Measurements from ENCODE around the gene RHOH. TPM values are rescaled to one million over a fixed set of nuclear protein-coding genes. Genes with fewer than 3 reads are reported as not detected.

Gene RHOH
- total RNA-seq, 1 experiment from 2014 or later = not detected

DNA sequence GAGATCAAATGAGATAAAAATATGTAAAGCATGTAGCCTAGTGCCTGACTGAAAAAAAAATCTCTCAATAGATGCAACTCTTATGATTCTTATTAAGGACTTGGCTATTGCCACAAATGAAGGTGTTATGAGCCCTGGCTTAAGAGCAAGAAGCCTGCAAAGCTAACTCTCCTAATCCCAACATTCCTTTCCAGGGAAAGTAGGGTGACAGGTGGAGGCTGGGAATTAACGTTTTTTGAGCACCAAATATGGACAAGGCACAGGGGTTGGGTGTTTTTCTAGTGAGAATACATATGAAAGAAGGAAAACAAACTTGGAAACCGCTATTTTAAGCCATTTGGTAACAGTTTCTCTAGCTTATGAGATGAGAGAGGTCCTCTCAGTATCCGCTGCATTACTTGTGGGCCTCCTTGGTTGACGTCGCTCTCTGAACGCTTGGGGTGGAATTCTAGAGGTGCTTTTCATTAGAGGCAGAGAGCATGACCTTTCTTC is 2.4 kb downstream of the RHOH start:
- DNase-seq (ENCODE audit: low read depth, low spot score) = no peak
- in situ Hi-C loops (cut with HindIII; ENCODE audit: low pct_unique_long_range_greater_than_20kb, low sequenced_read_pairs) = no loop called here

DNA sequence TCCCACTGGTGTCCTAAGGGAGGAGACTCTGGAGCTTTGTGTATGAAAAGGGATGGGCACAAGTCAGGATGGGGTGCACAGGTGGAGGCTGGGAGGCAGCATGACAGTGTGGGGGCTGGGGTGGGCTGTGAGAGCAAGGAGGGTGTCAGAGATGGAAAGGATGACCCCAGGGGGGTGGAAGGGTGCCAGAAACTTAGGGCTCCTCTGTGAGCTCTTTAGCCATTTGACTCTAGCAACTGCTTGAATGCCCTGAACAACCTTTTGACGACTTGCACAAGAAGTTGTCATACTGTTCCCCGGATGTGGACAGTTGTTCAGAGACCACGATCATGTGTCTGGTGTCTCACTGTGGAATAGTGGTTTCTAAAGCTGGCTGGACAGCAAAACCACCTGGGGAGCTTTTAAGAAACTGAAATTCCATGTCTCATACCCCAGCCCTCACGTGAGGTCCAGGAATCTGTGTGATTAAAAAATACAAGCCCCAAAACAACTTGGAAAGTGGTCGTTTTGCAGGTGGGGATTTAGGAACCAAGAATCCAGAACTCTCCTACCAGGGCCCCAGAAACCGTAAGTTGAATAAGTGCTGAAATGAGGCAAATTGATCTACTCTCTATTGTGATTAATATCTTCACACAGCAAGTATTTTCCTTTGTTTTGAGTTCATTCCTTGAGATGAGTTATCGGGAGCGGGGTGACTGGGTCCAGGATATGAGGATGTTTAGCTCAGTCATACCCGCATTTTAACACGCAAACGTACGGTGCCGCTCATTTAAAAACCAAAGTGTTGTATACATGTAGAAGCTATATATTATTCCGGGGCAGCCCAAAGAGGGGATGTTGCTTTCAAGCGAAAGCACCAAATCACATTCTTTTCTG is 3.4 kb downstream of the RHOH start:
- in situ Hi-C loops (cut with HindIII; ENCODE audit: low pct_unique_long_range_greater_than_20kb, low sequenced_read_pairs) = no loop called here
- no peak for DNase-seq (ENCODE audit: low read depth, low spot score)

- in situ Hi-C loops (cut with HindIII; ENCODE audit: low pct_unique_long_range_greater_than_20kb, low sequenced_read_pairs) = no loop called here
- no peak for DNase-seq (ENCODE audit: low read depth, low spot score)
These were observed 4.3 kb downstream of the RHOH start for GRCh38 chr4:40200875-40201801.

DNA sequence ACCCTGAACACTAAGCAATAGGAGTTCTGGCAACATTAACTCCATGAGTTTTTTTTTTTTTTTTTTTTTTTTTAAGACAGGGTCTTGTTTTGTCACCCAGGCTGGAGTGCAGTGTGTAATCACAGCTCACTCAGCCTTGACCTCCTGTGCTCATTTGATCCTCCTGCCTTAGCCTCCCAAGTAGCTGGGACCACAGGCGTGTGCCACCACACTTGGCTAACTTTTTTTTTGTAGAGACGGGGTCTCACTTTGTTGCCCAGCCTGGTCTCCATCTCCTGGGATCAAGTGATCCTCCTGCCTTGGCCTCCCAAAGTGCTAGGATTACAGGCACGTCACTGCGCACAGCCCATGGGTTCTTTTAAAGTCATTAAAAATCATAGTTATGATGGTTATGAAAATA is 5.1 kb downstream of the RHOH start:
- DNase-seq (ENCODE audit: low read depth, low spot score) = no peak
- in situ Hi-C loops (cut with HindIII; ENCODE audit: low pct_unique_long_range_greater_than_20kb, low sequenced_read_pairs) = no loop called here

DNA sequence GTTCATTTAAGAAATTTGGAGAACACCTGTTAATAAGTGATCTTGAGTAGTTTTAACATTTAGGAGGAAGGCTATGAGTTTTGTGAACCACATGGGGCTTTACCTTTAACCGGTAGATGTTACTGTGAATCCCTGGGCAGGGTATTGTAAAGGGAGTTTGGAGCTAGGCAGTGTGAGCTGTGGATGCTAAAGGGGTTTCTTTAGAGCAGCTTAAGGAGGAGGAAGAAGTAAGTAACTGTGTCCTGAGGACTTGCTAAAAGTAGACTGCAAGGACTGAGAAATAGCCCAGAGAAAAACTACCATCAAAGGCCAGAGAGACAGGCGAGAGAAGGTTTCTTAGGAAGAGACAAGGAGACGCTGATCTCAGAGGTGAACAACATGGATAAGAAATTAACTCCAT is 5.6 kb downstream of the RHOH start:
- in situ Hi-C loops (cut with HindIII; ENCODE audit: low pct_unique_long_range_greater_than_20kb, low sequenced_read_pairs) = no loop called here
- DNase-seq (ENCODE audit: low read depth, low spot score) = no peak

DNA sequence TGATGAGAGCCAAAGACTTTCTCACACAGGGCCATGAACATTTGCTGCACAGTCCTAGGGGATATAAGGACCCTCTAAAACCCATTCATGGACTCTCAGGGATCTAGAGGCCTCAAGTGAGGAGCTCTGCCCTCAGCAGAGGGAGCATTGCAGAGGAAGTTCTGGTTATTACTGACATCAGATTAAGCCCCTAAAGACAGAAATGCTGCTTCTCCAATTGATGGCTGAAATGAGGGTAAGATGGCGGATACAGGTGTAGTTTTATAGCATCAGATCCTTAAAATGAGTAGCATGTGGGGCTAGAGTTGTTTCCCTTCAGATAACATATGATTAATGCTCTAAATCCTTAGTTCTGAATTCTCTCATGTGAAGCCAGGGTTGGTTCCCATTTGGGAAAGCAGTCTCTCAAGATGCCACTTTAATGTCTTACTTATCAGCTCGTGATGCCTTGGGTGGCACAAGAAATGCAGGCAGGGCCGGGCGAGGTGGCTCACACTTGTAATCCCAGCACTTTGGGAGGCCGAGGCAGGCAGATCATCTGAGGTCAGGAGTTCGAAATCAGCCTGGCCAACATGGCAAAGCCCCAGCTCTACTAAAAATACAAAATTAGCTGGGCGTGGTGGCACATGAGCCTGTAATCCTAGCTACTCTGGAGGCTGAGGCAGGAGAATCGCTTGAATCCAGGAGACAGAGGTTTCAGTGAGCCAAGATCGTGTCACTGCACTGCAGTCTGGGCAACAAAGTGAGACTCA is 7.9 kb downstream of the RHOH start:
- in situ Hi-C loops (cut with HindIII; ENCODE audit: low pct_unique_long_range_greater_than_20kb, low sequenced_read_pairs) = no loop called here

DNA sequence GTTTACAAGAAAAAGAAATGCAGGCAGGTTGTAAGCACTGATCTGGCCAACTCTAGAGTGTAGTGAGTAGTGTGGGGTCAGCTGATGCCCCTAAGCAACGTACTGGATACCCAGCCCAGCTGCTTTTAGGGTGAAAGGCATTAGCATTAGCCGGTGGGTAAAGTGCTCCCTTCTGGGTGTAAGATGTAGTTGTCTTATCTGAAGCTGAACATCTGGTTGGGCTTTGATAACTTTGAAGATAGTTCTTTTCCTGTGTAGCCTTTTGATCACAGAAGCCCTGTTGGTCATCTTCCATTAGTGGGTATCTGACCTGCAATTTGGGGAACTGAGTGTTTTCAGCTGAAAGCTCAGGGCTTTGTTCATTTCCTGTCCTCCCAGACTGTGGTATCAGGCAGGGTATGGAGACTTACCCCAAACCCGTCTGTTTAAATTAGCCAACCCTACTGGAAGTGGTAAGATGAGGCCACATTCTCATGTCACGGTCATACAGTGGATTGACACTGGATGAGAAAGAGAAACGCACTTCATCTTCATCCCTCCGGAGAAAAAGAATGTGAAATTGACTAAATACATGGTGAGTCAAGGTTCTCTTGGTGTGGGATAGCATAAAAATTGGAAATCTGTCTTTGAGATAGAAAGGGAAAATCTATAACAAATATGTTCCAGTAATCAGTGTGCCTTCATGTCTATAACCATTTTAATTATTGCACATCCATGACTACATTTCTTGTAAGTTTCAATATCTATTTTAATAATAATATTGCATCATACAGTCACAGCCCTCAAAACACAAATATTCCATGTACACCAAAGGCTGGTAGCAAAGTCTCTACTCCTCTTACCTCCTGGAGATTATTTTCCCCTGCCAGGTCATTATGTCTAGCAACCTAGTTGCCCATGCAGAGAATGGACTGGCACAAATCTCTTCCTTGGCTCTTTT is 8.7 kb downstream of the RHOH start:
- DNase-seq (ENCODE audit: low read depth, low spot score) = no peak
- in situ Hi-C loops (cut with HindIII; ENCODE audit: low pct_unique_long_range_greater_than_20kb, low sequenced_read_pairs) = no loop called here

More for the DNA sequence above, 7.9 kb downstream of the RHOH start:
- DNase-seq (ENCODE audit: low read depth, low spot score) = no peak

DNA sequence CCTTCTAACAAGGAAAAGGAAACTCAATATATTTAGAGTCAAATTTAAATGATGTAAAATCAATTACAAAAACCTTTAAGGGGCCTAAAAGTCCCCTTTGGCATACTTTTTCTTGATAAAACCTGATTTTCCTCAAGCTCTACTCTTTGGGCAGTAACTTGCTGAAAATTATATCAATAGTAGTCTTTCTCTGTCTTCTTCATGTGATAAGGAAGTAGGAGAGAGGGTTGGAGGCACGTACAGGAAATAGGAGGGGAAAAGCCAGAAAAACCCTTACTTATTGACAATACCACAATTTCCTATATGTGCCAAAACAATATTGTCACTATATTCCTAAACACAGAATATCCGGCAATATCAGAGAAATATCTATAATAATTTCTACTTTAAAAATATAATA is 9.6 kb downstream of the RHOH start:
- in situ Hi-C loops (cut with HindIII; ENCODE audit: low pct_unique_long_range_greater_than_20kb, low sequenced_read_pairs) = no loop called here
- no peak for DNase-seq (ENCODE audit: low read depth, low spot score)

GRCh38 chr4:40209401-40209800 is 12.6 kb downstream of the RHOH start:
- DNase-seq (ENCODE audit: low read depth, low spot score) = no peak
- in situ Hi-C loops (cut with HindIII; ENCODE audit: low pct_unique_long_range_greater_than_20kb, low sequenced_read_pairs) = no loop called here

DNA sequence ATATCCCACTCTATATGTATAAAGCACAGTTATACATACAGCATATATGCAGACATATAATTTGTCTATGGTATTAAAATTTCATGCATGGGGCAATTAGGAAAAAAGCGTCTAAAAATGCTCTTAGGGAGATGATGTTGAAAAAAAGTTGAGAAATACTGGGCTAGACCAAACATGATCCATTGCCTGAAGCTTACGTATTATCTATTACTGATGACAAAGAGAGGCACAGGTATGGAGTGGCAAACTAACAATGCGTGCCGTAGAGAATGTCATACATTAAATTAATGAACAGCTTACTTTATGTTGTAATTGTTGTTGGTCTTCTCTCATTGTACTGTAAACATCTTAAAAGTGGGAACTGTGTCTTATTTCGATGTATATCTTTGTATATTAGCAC is 13.9 kb downstream of the RHOH start:
- in situ Hi-C loops (cut with HindIII; ENCODE audit: low pct_unique_long_range_greater_than_20kb, low sequenced_read_pairs) = no loop called here
- no peak for DNase-seq (ENCODE audit: low read depth, low spot score)

DNA sequence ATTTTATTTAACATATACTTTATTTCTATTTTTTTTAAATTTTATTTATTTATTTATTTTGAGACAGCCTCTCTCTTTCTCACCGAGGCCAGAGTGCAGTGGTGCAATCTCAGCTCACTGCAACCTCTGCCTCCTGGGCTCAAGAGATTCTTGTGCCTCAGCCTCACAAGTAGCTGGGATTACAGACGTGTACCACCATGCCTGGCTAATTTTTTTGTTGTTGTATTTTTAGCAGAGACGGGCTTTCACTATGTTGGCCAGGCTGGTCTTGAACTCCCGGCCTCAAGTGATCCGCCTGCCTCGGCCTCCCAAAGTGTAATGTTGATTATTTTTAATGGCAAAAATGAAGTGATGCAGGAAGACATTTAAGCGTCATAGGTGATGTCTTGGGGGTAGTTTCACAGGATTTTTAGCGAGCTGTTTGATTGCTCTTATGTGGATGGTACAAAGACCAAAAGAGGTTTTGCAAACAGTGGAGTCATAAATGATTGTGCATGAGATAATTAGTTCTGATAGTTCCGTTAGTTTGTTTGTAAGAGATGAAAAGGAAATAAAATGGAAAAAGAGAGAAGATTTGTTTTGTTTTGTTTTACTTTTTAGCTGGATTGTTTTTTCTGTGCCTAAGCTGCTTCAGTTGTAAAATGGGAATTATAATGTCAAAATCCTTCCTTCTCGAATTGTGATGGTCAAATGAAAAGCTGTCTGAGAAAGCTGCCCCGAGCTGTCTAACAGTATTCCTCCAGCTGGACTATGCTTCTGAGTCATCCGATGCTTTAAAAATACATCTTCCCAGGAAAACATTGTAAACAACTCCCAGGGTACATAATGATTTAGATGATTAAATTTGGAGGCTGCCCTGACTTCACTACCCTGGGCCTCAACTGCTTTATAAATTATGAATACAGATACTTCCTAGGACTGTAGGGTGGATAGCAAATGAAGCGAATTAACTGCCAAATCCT is 14.7 kb downstream of the RHOH start:
- in situ Hi-C loops (cut with HindIII; ENCODE audit: low pct_unique_long_range_greater_than_20kb, low sequenced_read_pairs) = no loop called here
- DNase-seq (ENCODE audit: low read depth, low spot score) = no peak

DNA sequence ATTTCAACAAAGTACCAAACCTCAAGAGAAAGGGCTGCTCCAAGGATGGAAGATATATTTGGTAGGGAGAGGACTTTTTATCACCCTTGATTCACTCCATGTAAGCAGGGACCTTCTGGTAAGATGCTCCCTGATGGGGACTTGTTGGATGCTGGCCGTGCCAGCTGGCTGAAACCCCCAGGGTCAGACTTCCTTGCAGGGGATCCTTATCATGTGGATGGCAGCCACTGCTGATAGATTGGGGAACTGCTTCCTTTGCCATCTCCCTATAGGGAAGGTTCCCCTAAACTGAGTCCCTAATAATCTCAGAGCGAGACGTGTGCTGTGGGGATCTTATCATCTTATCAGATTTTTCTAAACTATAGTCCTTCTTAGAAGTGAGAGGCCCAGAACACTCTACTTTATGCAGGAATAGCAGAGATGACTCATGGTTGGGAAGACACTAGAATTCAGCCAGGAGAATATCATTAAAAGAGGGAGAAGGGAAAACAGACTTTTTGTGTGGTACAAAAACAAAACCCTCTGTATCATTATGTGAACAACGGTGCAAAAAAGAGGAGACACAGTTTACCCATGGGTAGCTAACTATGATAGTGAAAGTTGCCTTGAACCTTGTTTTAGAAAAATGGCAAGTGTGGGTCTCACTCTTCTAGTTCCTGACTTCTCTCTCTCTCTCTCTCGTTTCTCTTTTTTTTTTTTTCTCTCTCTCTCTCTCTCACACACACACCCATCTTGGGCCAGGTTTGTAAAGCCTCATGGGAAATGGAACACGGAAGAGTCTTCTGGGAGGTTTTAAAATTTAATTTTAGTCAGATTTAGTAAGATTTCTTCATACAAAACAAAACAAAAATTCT is 16.1 kb downstream of the RHOH start:
- in situ Hi-C loops (cut with HindIII; ENCODE audit: low pct_unique_long_range_greater_than_20kb, low sequenced_read_pairs) = no loop called here
- DNase-seq (ENCODE audit: low read depth, low spot score) = no peak

DNA sequence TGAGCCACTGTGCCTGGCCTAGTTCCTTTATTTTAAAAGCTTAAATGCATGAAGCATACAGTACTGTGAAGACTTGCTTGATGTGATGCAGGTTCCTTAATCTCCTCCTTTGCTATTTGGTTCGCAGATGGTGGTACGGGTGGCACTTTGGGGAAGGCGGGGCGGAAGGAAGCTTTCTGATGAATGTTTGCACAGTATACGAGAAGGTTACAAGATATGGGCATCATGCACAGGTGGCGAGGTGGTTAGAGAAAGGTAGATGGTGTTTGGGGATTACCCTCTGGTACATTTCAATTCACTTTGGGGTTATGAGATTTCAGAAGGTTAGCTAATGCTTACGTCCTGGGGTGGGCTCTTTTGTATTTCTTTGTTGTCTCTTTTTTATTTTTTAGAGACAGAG is 17.2 kb downstream of the RHOH start:
- in situ Hi-C loops (cut with HindIII; ENCODE audit: low pct_unique_long_range_greater_than_20kb, low sequenced_read_pairs) = no loop called here
- DNase-seq (ENCODE audit: low read depth, low spot score) = no peak

DNA sequence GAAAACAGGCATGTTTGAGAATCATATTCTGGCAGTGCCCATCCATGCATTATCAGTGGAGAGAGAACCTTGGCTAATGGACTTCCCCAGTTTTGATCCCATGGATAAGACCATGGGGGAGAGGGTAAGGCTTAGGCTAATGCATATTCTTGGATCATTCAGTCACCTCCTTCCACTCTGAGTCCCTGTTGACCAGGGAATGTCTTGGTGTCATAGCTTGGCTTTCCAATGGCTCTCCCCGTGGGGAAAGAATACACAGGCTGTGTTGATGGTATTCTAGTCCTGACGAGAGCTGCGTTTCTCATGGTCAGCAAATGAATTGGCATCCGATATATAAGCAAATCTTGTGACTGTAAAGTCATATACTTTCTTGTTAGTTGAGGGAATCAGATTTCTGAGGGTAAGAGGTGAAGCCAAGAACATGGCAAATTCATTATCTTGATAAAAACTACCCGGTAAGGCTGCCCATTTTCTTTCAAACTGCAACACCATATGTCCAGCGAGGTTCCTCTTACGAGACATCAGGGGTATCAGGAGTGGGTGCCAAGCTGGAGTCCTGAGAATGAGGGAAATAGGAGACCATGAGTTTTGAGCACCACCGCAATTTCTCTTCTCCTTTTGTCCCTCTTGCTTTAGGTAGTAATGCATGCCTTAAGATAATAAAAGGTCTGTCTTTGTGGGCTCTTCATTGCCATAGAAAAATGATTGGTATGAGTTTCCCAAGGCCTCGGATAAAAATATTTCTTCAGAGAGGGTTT is 18.0 kb downstream of the RHOH start:
- in situ Hi-C loops (cut with HindIII; ENCODE audit: low pct_unique_long_range_greater_than_20kb, low sequenced_read_pairs) = no loop called here

More for the DNA sequence above, 18.0 kb downstream of the RHOH start:
- DNase-seq (ENCODE audit: low read depth, low spot score) = no peak
